GM23338 (cell line): Measurements from ENCODE around the gene FCER2.

ENCODE experiments used
- CTCF ChIP-seq, 2 experiments: fragments of 200-600 bp in 1 of 2; sonication (generic) in 1 of 2; conservative IDR thresholded peaks; 2 replicates each; pipeline versions ENCODE4 v1.5.1 to v1.6.1; 2016 to 2017; ENCODE audit warnings: antibody characterized with exemption in 2 of 2, low read depth in 2 of 2, mild to moderate bottlenecking in 2 of 2, moderate library complexity in 1 of 2
- EZH2 ChIP-seq: fragments of 200-600 bp; sonication (generic); IDR thresholded peaks from one replicate; pipeline ENCODE4 v1.8.0; 2017; ENCODE audit warnings: antibody characterized with exemption, mild to moderate bottlenecking, low read depth; ENCODE audit not compliant: unreplicated experiment
- EZH2phosphoT487 ChIP-seq: fragments of 200-600 bp; sonication (generic); IDR thresholded peaks from one replicate; pipeline ENCODE4 v1.8.1; 2018; ENCODE audit warnings: antibody characterized with exemption; ENCODE audit not compliant: unreplicated experiment
- POLR2AphosphoS5 ChIP-seq: IDR thresholded peaks from 2 replicates; pipeline ENCODE4 v1.6.1; 2016; ENCODE audit warnings: antibody characterized with exemption, low read depth

GRCh38 chr19:7670150-7670783 is 31.7 kb downstream of the FCER2 start:
- TF ChIP-seq EZH2phosphoT487 (no peak), CTCF (conservative IDR thresholded peaks at IDR 0.05; ENCODE audit: low read depth in 2 of 2) (no peak), EZH2 (no peak), POLR2AphosphoS5 (no peak)
